B cell (primary cell): Measurements from ENCODE around the gene TBC1D2B.

Experiments used
- CTCF ChIP-seq: fragments of 200-600 bp; IDR thresholded peaks from one replicate; pipeline ENCODE4 v1.8.0; 2022; ENCODE audit warnings: antibody characterized with exemption, mild to moderate bottlenecking
- EZH2 ChIP-seq: IDR thresholded peaks from 2 replicates; pipeline ENCODE4 v1.6.1; 2012; ENCODE audit warnings: borderline replicate concordance, low read depth, mild to moderate bottlenecking, moderate library complexity, low read length; ENCODE audit not compliant: insufficient read depth, poor library complexity, severe bottlenecking

GRCh38 chr15:78004222-78004727, 73.2 kb downstream of the TBC1D2B start:
- TF ChIP-seq CTCF, result no peak
- no peak for TF ChIP-seq EZH2
